ENCODE measurements around the gene AUTS2.

DNA sequence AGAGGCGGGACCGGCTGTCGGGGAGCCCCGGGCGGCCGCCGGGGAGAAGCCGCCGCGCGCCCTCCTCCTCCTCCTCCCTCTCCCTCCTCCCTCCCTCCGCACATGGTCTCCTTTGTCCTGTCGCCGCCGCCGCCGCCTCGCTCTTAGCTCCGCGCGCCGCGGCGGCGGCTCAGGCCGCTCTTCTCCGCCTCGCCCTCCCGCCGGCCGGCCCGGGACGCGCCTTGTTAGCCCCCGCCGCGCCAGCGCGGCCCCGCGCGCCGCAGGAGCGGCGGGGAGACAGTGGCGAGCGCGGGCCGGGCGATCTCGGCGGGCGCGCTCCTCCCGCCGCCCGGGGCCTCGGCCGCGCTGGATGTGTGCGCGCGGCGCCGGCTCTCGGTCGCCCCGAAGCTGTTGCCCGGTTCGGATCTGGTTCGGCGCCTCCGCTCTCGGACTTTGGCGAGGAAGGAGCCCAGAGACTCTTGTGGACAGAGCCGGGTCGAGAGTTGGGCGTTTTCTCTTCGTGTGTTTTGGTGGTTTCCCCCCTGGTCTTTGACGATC, 1096.2 kb downstream of the AUTS2 start:
- no peak for TF ChIP-seq CTCF (IDR thresholded peaks at IDR 0.05; ENCODE audit: insufficient read depth, low read length, poor library complexity, severe bottlenecking)
- no peak for TF ChIP-seq EZH2phosphoT487 (conservative IDR thresholded peaks at IDR 0.05; ENCODE audit: low read length)

Data from SU-DHL-6 (cell line).